Activated T-cell treated with anti-CD3 and anti-CD28 coated beads, Interleukin-2, amount 50 U/mL, for 24 hours (primary cell): ENCODE data around the gene PBX1.

Experiments used
- DNase-seq: peaks from one replicate; pipeline ENCODE4 v3.0.0-alpha.2; 2020
- H3K27ac Mint-ChIP-seq: 2 replicates; pipeline ENCODE4 v1.8.0; 2020; ENCODE audit warnings: mild to moderate bottlenecking, mixed read lengths
- H3K27me3 Mint-ChIP-seq: 2 replicates; pipeline ENCODE4 v1.8.0; 2020; ENCODE audit warnings: mixed read lengths
- H3K36me3 Mint-ChIP-seq: 2 replicates; pipeline ENCODE4 v1.8.0; 2020; ENCODE audit warnings: low read depth, mixed read lengths
- H3K4me1 Mint-ChIP-seq: 2 replicates; pipeline ENCODE4 v1.8.0; 2020; ENCODE audit warnings: low read depth, mixed read lengths
- H3K4me3 Mint-ChIP-seq: 2 replicates; pipeline ENCODE4 v1.8.0; 2020; ENCODE audit warnings: mild to moderate bottlenecking, moderate library complexity, mixed read lengths
- H3K9me3 Mint-ChIP-seq: 2 replicates; pipeline ENCODE4 v1.8.0; 2020; ENCODE audit warnings: mixed read lengths

PBX1 gene

DNA sequence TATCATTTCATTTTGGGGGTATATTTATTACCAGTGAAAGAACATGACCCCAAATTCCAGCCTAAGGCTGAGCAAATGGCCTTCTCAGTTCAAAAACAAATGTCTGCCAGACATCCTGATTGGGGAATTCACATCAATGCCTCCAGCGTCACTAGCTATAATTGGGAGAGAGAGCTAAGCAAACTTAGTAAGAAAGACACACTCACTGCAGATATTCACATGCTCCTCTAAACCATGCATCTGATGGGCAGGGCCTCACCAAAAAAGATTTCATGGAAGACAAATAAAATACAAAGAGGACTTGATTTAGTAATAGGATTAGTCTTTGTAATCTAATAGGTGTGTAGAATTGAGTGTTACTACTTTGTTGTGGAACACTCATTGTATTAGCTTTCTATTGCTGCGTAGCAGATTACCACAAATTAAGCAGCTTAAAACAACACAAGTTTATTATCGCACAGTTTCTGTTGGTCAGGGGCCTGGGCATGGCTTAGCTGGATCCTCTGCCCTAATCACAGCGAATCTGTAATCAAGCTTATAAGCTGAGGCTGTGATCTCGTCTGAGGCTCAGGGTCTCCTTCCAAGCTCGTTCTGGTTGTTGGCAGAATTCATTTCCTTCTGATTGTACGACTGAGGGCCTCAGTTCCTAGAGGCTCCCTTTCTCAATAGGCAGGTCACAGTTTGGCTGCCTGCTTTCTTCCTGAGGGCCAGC lies 243.0 kb downstream of the PBX1 start:
- H3K36me3 Mint-ChIP-seq: no peaks in the 10 kb centered on the region
- H3K27ac Mint-ChIP-seq: no peak overlapping the region
- no peak overlapping the region for H3K4me3 Mint-ChIP-seq
- DNase-seq: no peak
- H3K27me3 Mint-ChIP-seq: no peaks in the 10 kb centered on the region
- no peaks in the 10 kb centered on the region for H3K9me3 Mint-ChIP-seq
- H3K4me1 Mint-ChIP-seq: no peaks in the 10 kb centered on the region

- H3K27ac Mint-ChIP-seq: no peak overlapping the region
- H3K4me3 Mint-ChIP-seq: no peak overlapping the region
Observed at GRCh38 chr1:164802529-164803282, 243.7 kb downstream of the PBX1 start.

GRCh38 chr1:164803366-164803765 lies 244.4 kb downstream of the PBX1 start:
- Mint-ChIP-seq H3K27ac (no peak overlapping the region), H3K36me3 (no peaks in the 10 kb centered on the region), H3K4me1 (no peaks in the 10 kb centered on the region), H3K9me3 (no peaks in the 10 kb centered on the region), H3K4me3 (no peak overlapping the region), H3K27me3 (no peaks in the 10 kb centered on the region)
- no peak for DNase-seq

More at GRCh38 chr1:164802529-164803282, 243.7 kb downstream of the PBX1 start:
- H3K9me3 Mint-ChIP-seq: no peaks in the 10 kb centered on the region
- no peaks in the 10 kb centered on the region for H3K36me3 Mint-ChIP-seq
- no peaks in the 10 kb centered on the region for H3K4me1 Mint-ChIP-seq
- H3K27me3 Mint-ChIP-seq: no peaks in the 10 kb centered on the region
- no peak for DNase-seq

DNA sequence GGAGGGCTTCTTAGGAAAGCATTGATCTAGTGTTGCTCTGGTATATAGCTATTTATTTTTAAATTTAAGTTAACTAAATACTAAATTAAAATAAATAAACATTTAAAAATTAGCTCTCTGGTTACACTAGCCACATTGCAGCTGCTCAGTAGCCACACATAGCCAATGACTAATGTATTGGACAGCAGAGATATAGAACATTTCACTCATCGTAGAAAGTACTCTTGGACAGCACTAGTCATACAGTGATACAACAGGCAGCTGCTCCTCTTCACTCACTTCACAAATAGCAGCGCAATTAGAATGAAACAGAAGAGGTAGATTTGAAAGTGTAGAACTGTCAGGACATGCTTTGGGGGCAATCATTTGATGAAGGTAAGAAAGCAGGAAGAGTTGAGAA lies 245.4 kb downstream of the PBX1 start:
- DNase-seq: no peak
- no peaks in the 10 kb centered on the region for H3K27me3 Mint-ChIP-seq
- H3K4me3 Mint-ChIP-seq: no peak overlapping the region
- H3K36me3 Mint-ChIP-seq: no peaks in the 10 kb centered on the region
- H3K9me3 Mint-ChIP-seq: no peaks in the 10 kb centered on the region
- no peak overlapping the region for H3K27ac Mint-ChIP-seq
- no peaks in the 10 kb centered on the region for H3K4me1 Mint-ChIP-seq

DNA sequence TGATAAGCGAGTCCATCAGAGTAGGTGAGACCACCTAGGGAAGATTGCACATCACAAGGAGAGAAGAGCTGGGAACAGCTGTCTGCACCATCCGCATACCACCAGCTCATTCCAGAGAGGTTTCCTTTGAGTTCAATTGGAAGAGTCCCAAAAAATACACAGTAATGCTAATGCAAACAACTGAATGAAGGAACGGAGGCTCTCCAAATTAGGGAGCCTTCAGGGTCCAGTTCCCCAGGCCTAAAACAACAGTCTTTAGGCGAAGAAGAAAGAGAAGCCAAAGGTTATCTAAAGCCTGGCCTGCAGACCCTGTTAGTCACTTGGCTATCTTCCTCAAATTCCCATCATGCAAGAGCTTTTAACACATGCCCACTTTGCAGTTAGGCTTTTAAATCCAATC lies 246.4 kb downstream of the PBX1 start:
- Mint-ChIP-seq H3K36me3 (no peaks in the 10 kb centered on the region), H3K27ac (no peak overlapping the region), H3K9me3 (no peaks in the 10 kb centered on the region), H3K4me3 (no peak overlapping the region), H3K4me1 (no peaks in the 10 kb centered on the region), H3K27me3 (no peaks in the 10 kb centered on the region)
- no peak for DNase-seq

- DNase-seq: no peak
- no peaks in the 10 kb centered on the region for H3K4me1 Mint-ChIP-seq
- H3K9me3 Mint-ChIP-seq: no peaks in the 10 kb centered on the region
- H3K27ac Mint-ChIP-seq: no peak overlapping the region
- no peaks in the 10 kb centered on the region for H3K27me3 Mint-ChIP-seq
- H3K36me3 Mint-ChIP-seq: no peaks in the 10 kb centered on the region
- H3K4me3 Mint-ChIP-seq: no peak overlapping the region
Observed at GRCh38 chr1:164806531-164806930, 247.5 kb downstream of the PBX1 start.

- H3K4me1 Mint-ChIP-seq: no peaks in the 10 kb centered on the region
Observed at GRCh38 chr1:164813776-164814175, 254.8 kb downstream of the PBX1 start.

DNA sequence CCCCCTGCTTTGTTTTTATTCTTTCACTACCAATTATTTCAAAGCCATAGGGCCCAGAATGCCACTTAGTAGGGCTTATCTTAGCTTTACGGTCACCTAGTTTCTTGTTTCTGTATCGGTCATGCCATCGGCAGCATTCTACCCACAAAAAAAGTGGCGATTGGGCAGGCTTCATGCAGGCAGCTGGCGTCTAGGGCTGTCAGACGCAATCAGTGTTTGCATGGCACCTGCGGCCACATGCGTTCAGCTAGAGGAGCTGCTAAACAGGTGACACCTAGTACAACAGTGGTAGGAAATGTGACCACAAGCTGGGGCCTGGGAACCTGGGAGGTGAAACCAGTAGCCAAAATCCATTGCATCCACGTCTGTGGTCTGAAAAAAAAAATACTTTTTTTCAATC lies 262.7 kb downstream of the PBX1 start:
- Mint-ChIP-seq H3K9me3 (no peaks in the 10 kb centered on the region), H3K27me3 (no peaks in the 10 kb centered on the region), H3K27ac (no peak overlapping the region), H3K4me1 (no peaks in the 10 kb centered on the region), H3K36me3 (no peaks in the 10 kb centered on the region), H3K4me3 (no peak overlapping the region)
- no peak for DNase-seq

More at GRCh38 chr1:164813776-164814175, 254.8 kb downstream of the PBX1 start:
- H3K36me3 Mint-ChIP-seq: no peaks in the 10 kb centered on the region
- H3K9me3 Mint-ChIP-seq: no peaks in the 10 kb centered on the region
- DNase-seq: no peak
- H3K27me3 Mint-ChIP-seq: no peaks in the 10 kb centered on the region
- H3K4me3 Mint-ChIP-seq: no peak overlapping the region
- H3K27ac Mint-ChIP-seq: no peak overlapping the region

GRCh38 chr1:164823486-164824279 lies 264.7 kb downstream of the PBX1 start:
- H3K4me3 Mint-ChIP-seq: no peak overlapping the region
- H3K27ac Mint-ChIP-seq: no peak overlapping the region
- H3K27me3 Mint-ChIP-seq: no peaks in the 10 kb centered on the region
- no peaks in the 10 kb centered on the region for H3K36me3 Mint-ChIP-seq
- no peaks in the 10 kb centered on the region for H3K4me1 Mint-ChIP-seq
- H3K9me3 Mint-ChIP-seq: no peaks in the 10 kb centered on the region
- DNase-seq: no peak

- Mint-ChIP-seq H3K27me3 (no peaks in the 10 kb centered on the region), H3K4me3 (no peak overlapping the region), H3K27ac (no peak overlapping the region), H3K36me3 (no peaks in the 10 kb centered on the region), H3K4me1 (no peaks in the 10 kb centered on the region), H3K9me3 (no peaks in the 10 kb centered on the region)
- no peak for DNase-seq
Observed at GRCh38 chr1:164824542-164824941, 265.6 kb downstream of the PBX1 start.

DNA sequence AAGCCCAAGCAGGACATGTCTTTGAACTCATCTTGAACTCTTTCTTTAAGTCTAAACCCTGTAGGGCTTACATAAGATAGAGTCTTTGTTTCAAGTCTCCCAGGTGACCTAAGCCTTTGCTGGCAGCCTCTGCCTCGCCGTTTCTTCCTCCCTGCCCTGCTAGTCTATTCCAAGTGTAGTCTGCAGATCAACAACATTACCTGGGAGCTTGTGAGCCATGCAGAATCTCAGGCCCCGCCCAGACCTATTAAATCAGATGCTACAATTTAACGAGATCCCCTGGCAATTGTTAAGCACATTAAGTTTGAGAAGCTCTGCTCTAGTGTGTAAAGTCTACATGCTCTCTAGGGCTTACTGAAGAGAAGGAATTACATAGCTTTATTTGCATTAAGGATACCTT lies 271.6 kb downstream of the PBX1 start:
- Mint-ChIP-seq H3K9me3 (no peaks in the 10 kb centered on the region), H3K27ac (no peak overlapping the region), H3K4me1 (no peaks in the 10 kb centered on the region), H3K36me3 (no peaks in the 10 kb centered on the region), H3K27me3 (no peaks in the 10 kb centered on the region), H3K4me3 (no peak overlapping the region)
- no peak for DNase-seq

DNA sequence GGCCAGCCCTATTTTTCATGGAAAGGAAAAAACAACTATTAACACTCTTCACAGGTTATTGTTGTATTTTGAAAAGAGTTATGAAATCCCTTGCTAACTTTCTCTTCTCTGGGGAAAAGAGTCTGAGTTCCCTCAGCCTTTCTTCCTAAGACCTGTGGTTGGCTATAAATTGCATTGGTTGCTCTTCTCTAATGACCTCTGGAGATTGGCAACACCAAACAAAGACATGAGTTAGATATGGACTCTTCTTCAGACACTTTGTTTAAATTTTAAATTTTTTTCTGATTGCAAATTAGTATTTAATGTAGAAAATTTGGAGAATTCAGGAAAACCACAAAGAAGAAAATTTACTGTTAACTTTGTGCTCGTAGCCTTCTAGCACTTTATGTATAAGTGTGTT lies 275.7 kb downstream of the PBX1 start:
- H3K4me3 Mint-ChIP-seq: no peak overlapping the region
- H3K27me3 Mint-ChIP-seq: no peaks in the 10 kb centered on the region
- no peaks in the 10 kb centered on the region for H3K4me1 Mint-ChIP-seq
- DNase-seq: no peak
- no peaks in the 10 kb centered on the region for H3K36me3 Mint-ChIP-seq
- H3K9me3 Mint-ChIP-seq: no peaks in the 10 kb centered on the region
- H3K27ac Mint-ChIP-seq: no peak overlapping the region

- Mint-ChIP-seq H3K36me3 (no peaks in the 10 kb centered on the region), H3K27me3 (no peaks in the 10 kb centered on the region), H3K4me1 (no peaks in the 10 kb centered on the region), H3K4me3 (no peak overlapping the region), H3K9me3 (no peaks in the 10 kb centered on the region), H3K27ac (no peak overlapping the region)
- DNase-seq: no peak
Observed at GRCh38 chr1:164836614-164837018, 277.6 kb downstream of the PBX1 start.

- no peak for DNase-seq
- H3K9me3 Mint-ChIP-seq: no peaks in the 10 kb centered on the region
- no peak overlapping the region for H3K27ac Mint-ChIP-seq
- no peaks in the 10 kb centered on the region for H3K27me3 Mint-ChIP-seq
- no peaks in the 10 kb centered on the region for H3K4me1 Mint-ChIP-seq
- no peaks in the 10 kb centered on the region for H3K36me3 Mint-ChIP-seq
- H3K4me3 Mint-ChIP-seq: no peak overlapping the region
Observed at GRCh38 chr1:164838786-164839185, 279.8 kb downstream of the PBX1 start.

DNA sequence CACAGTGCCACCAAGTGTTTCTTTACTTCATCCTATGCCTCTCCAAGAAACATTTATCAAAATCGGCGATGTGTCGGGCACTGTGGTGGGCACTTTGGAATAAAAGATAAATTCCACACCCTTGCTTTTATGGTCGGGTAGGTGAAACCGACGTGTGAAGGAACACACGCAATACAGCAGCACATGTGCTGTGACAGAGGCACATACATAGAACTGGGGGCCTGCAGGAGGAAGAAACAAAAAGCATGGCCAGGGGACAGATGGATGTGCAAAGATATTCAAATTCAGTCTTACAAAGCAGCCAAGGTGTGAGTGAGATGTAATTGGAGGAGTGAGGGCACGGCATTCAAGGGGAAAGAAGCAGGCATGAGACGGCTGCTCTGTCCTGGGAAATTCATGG lies 282.0 kb downstream of the PBX1 start:
- H3K27me3 Mint-ChIP-seq: no peaks in the 10 kb centered on the region
- no peaks in the 10 kb centered on the region for H3K9me3 Mint-ChIP-seq
- H3K27ac Mint-ChIP-seq: no peak overlapping the region
- no peak overlapping the region for H3K4me3 Mint-ChIP-seq
- no peak for DNase-seq
- no peaks in the 10 kb centered on the region for H3K36me3 Mint-ChIP-seq
- no peaks in the 10 kb centered on the region for H3K4me1 Mint-ChIP-seq
